BJ (cell line): ENCODE results near the gene SYNGAP1. TPM values are rescaled to one million over a fixed set of nuclear protein-coding genes. Genes with fewer than 3 reads are reported as not detected.

Source experiments
- CTCF ChIA-PET: fragments of 350-600 bp; formaldehyde crosslinking; extraction: SDS; loops from one replicate; lab custom pipeline; 2021; ENCODE audit warnings: antibody characterized with exemption, inconsistent platforms; lab: Yijun Ruan, JAX
- POLR2A ChIA-PET: fragments of 300-600 bp; sonication (Branson Sonifier 250); formaldehyde crosslinking; extraction: SDS; loops from one replicate; lab custom pipeline; 2021; ENCODE audit warnings: antibody characterized with exemption; lab: Charles Lee
- DNase-seq: peaks from one replicate; pipeline ENCODE4 v3.0.0-alpha.2; 2011; ENCODE audit warnings: low read depth
- H3K27me3 ChIP-seq: 2 replicates; pipeline ENCODE4 v1.6.0; 2011; ENCODE audit warnings: low read length; ENCODE audit not compliant: control insufficient read depth, insufficient read depth
- H3K36me3 ChIP-seq: 2 replicates; pipeline ENCODE4 v1.5.1; 2011; ENCODE audit warnings: low read length; ENCODE audit not compliant: control insufficient read depth, insufficient read depth
- H3K4me3 ChIP-seq: 2 replicates; pipeline ENCODE4 v1.5.1; 2011; ENCODE audit warnings: low read depth, mild to moderate bottlenecking, control low read depth, low read length
- CTCF ChIP-seq: IDR thresholded peaks from 2 replicates; pipeline ENCODE4 v1.5.1; 2011; ENCODE audit warnings: low read depth, mild to moderate bottlenecking, control low read depth, inconsistent platforms, low read length, moderate library complexity; ENCODE audit not compliant: insufficient read depth
- polyA plus RNA-seq: library from polyadenylated mRNA; depleted of rRNA; stranded (reverse); fragments of >200 nt; gene quantifications from 2 replicates; pipeline ENCODE4 v1.2.3, GENCODE V29; 2011

The SYNGAP1 gene
- polyA plus RNA-seq, 1 experiment, result 5.7 TPM

- no peak for TF ChIP-seq CTCF
- POLR2A ChIA-PET, result no interaction called here
- CTCF ChIA-PET, result interaction anchor here (0.5 kb wide), 1 partner anchor 320 kb away, joined by 3 read pairs; no protein-coding TSS in a partner anchor
- H3K4me3 ChIP-seq, result no peak overlapping the region
- no peak for DNase-seq
- peaks cover 29% of the 10 kb centered on the region for H3K36me3 ChIP-seq
- H3K27me3 ChIP-seq, result no peaks in the 10 kb centered on the region
Observed at GRCh38 chr6:33433544-33434191, 13.8 kb downstream of the SYNGAP1 start.

- no peak for DNase-seq
- Histone ChIP-seq H3K4me3 (no peak overlapping the region), H3K27me3 (no peaks in the 10 kb centered on the region), H3K36me3 (peaks cover 32% of the 10 kb centered on the region)
- ChIA-PET CTCF (interaction anchor here (2.4 kb wide), 1 partner anchor 9 kb away, joined by 8 read pairs; no protein-coding TSS in a partner anchor), POLR2A (no interaction called here)
- TF ChIP-seq CTCF, result no peak
Observed at GRCh38 chr6:33434961-33435360, 15.1 kb downstream of the SYNGAP1 start.

GRCh38 chr6:33437666-33438065 lies 17.8 kb downstream of the SYNGAP1 start:
- TF ChIP-seq CTCF, result no peak
- no peak overlapping the region for H3K4me3 ChIP-seq
- H3K27me3 ChIP-seq, result no peaks in the 10 kb centered on the region
- H3K36me3 ChIP-seq, result peaks cover 47% of the 10 kb centered on the region
- CTCF ChIA-PET, result no interaction called here
- POLR2A ChIA-PET, result no interaction called here
- DNase-seq, result no peak

- DNase-seq, result no peak
- ChIA-PET POLR2A (interaction anchor here (0.7 kb wide), 1 partner anchor 141 kb away, joined by 4 read pairs; the partner anchor contains the start of gene BAK1), CTCF (interaction anchor here (0.8 kb wide), 1 partner anchor 11 kb away, joined by 3 read pairs; no protein-coding TSS in a partner anchor)
- TF ChIP-seq CTCF, result no peak
- Histone ChIP-seq H3K4me3 (no peak overlapping the region), H3K27me3 (no peaks in the 10 kb centered on the region), H3K36me3 (peaks cover 47% of the 10 kb centered on the region)
Observed at GRCh38 chr6:33438978-33439594, 19.2 kb downstream of the SYNGAP1 start.

- no peak overlapping the region for H3K4me3 ChIP-seq
- TF ChIP-seq CTCF, result no peak
- peaks cover 50% of the 10 kb centered on the region for H3K36me3 ChIP-seq
- H3K27me3 ChIP-seq, result no peaks in the 10 kb centered on the region
- CTCF ChIA-PET, result no interaction called here
- no peak for DNase-seq
- POLR2A ChIA-PET, result interaction anchor here (0.7 kb wide), 1 partner anchor 140 kb away, joined by 4 read pairs; the partner anchor contains the start of gene BAK1
Observed at GRCh38 chr6:33439956-33440648, 20.2 kb downstream of the SYNGAP1 start.
